HL-60 (cell line): Measurements from ENCODE around the gene TTC9.

Experiments used
- GABPA ChIP-seq: IDR thresholded peaks from 2 replicates; pipeline ENCODE4 v1.6.1; 2012; ENCODE audit warnings: low read depth
- POLR2AphosphoS5 ChIP-seq: IDR thresholded peaks from 2 replicates; pipeline ENCODE4 v1.6.1; 2012; ENCODE audit warnings: low read depth
- TF ChIP-seq, protein P1 (sequence below): IDR thresholded peaks from one replicate; pipeline ENCODE4 v1.5.1; 2011; ENCODE audit warnings: low read length, control low read depth, inconsistent platforms; ENCODE audit not compliant: insufficient read depth

DNA sequence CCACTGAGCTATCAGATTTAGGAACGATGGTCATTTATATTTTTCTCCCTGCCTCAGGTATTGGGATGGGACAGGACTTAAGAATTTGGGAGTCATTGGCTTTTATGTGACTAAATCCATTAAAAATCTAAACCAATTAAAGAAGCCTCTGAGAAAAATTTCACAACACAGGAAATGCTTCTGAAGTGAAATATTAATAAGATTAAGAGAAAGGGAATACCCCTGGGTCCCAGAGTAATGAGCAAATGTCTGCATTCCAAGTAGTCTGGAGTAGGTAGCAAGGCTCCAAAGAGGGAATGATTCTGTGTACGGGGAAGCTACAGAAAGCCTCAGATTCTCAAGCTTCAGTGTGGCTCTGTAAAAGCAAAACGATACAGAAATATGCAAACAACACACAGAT is 40.6 kb upstream of the TTC9 start:
- TF ChIP-seq POLR2AphosphoS5, result no peak
- TF ChIP-seq, protein P1, sequence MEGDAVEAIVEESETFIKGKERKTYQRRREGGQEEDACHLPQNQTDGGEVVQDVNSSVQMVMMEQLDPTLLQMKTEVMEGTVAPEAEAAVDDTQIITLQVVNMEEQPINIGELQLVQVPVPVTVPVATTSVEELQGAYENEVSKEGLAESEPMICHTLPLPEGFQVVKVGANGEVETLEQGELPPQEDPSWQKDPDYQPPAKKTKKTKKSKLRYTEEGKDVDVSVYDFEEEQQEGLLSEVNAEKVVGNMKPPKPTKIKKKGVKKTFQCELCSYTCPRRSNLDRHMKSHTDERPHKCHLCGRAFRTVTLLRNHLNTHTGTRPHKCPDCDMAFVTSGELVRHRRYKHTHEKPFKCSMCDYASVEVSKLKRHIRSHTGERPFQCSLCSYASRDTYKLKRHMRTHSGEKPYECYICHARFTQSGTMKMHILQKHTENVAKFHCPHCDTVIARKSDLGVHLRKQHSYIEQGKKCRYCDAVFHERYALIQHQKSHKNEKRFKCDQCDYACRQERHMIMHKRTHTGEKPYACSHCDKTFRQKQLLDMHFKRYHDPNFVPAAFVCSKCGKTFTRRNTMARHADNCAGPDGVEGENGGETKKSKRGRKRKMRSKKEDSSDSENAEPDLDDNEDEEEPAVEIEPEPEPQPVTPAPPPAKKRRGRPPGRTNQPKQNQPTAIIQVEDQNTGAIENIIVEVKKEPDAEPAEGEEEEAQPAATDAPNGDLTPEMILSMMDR, result no peak
- TF ChIP-seq GABPA, result no peak
